GM23248 (cell line): ENCODE measurements around the gene MRAS. TPM values are rescaled to one million over a fixed set of nuclear protein-coding genes. Genes with fewer than 3 reads are reported as not detected.

Experiments
- DNase-seq: peaks from one replicate; pipeline ENCODE4 v3.0.0-alpha.2; 2015
- H2AFZ ChIP-seq: fragments of 200-600 bp; sonication (generic); 2 replicates; pipeline ENCODE4 v1.6.1; 2016; ENCODE audit warnings: antibody characterized with exemption
- H3F3A ChIP-seq: fragments of 200-600 bp; sonication (generic); 2 replicates; pipeline ENCODE4 v1.6.1; 2016; ENCODE audit warnings: mild to moderate bottlenecking, antibody characterized with exemption, mixed run types; ENCODE audit not compliant: insufficient read depth
- H3K27ac ChIP-seq: fragments of 200-600 bp; sonication (generic); 2 replicates; pipeline ENCODE4 v1.5.1; 2016; ENCODE audit warnings: mild to moderate bottlenecking
- H3K27me3 ChIP-seq: fragments of 200-600 bp; sonication (generic); replicated peaks from 2 replicates; pipeline ENCODE4 v1.6.1; 2016; ENCODE audit warnings: mild to moderate bottlenecking; ENCODE audit not compliant: insufficient read depth
- H3K36me3 ChIP-seq: fragments of 200-600 bp; sonication (generic); 2 replicates; pipeline ENCODE4 v1.6.1; 2016; ENCODE audit warnings: low read depth, mild to moderate bottlenecking
- H3K4me1 ChIP-seq: fragments of 200-600 bp; sonication (generic); 2 replicates; pipeline ENCODE4 v1.6.1; 2016; ENCODE audit warnings: mild to moderate bottlenecking; ENCODE audit not compliant: insufficient read depth
- H3K4me2 ChIP-seq: fragments of 200-600 bp; sonication (generic); one replicate; pipeline ENCODE4 v1.6.1; 2016; ENCODE audit warnings: mild to moderate bottlenecking; ENCODE audit not compliant: unreplicated experiment
- H3K4me3 ChIP-seq: fragments of 200-600 bp; sonication (generic); 2 replicates; pipeline ENCODE4 v1.5.1; 2016; ENCODE audit warnings: mild to moderate bottlenecking
- H3K79me2 ChIP-seq: fragments of 200-600 bp; sonication (generic); 2 replicates; pipeline ENCODE4 v1.6.1; 2016; ENCODE audit warnings: mild to moderate bottlenecking; ENCODE audit not compliant: insufficient read depth
- H3K9ac ChIP-seq: fragments of 200-600 bp; sonication (generic); 2 replicates; pipeline ENCODE4 v1.6.1; 2016; ENCODE audit warnings: mild to moderate bottlenecking
- H3K9me2 ChIP-seq: fragments of 200-600 bp; sonication (generic); 2 replicates; pipeline ENCODE4 v1.6.1; 2016; ENCODE audit warnings: mixed run types, mild to moderate bottlenecking, moderate library complexity; ENCODE audit not compliant: insufficient read depth
- H3K9me3 ChIP-seq: fragments of 200-600 bp; sonication (generic); one replicate; pipeline ENCODE4 v1.6.1; 2017; ENCODE audit warnings: low read depth
- H4K20me1 ChIP-seq: fragments of 200-600 bp; sonication (generic); 2 replicates; pipeline ENCODE4 v1.6.0; 2016; ENCODE audit not compliant: insufficient read depth
- EZH2 ChIP-seq: fragments of 200-600 bp; sonication (generic); IDR thresholded peaks from 2 replicates; pipeline ENCODE4 v1.6.1; 2018; ENCODE audit warnings: antibody characterized with exemption, mild to moderate bottlenecking; ENCODE audit not compliant: insufficient read depth, poor library complexity, severe bottlenecking
- EZH2phosphoT487 ChIP-seq: fragments of 200-600 bp; sonication (generic); IDR thresholded peaks from 2 replicates; pipeline ENCODE4 v1.6.1; 2018; ENCODE audit warnings: antibody characterized with exemption, moderate library complexity, mild to moderate bottlenecking, low read depth; ENCODE audit not compliant: insufficient read depth
- WGBS, 2 experiments: methylation state at CpG; one replicate each; pipeline ENCODE4 v1.1.6; 2015 to 2017; ENCODE audit warnings: low lambda C conversion rate in 2 of 2, low coverage in 1 of 2; ENCODE audit errors: missing lambda C conversion rate in 2 of 2; 5-methylcytosine and 5-hydroxymethylcytosine counted together
- in situ Hi-C: fragments of 300-500 bp; cut with MboI; formaldehyde crosslinking; loops from 2 replicates; pipeline ENCODE4 v1.15.0; 2020
- polyA plus RNA-seq: library from polyadenylated mRNA; unstranded; fragments of >200 nt; fragmentation: Nextera tagmentation; extraction: Ambion mirVana; gene quantifications from 2 replicates; pipeline ENCODE4 v1.2.1, GENCODE V29; 2016
- total RNA-seq: library from RNA; depleted of rRNA; stranded (reverse); fragments of >200 nt; shearing (Covaris generic); gene quantifications from 2 replicates; pipeline ENCODE4 v1.2.3, GENCODE V29; 2014

MRAS gene
- total and polyA plus RNA-seq, 2 experiments from 2014 or later = 54.9 to 65.1 TPM

GRCh38 chr3:138383715-138384465 is 35.5 kb downstream of the MRAS start:
- peaks cover 88% of the 10 kb centered on the region for H3K79me2 ChIP-seq

GRCh38 chr3:138384531-138384930 is 36.2 kb downstream of the MRAS start:
- H3K36me3 ChIP-seq = no peaks in the 10 kb centered on the region
- no peak overlapping the region for H3K27ac ChIP-seq
- DNase-seq = no peak
- TF ChIP-seq EZH2phosphoT487 (no peak), EZH2 (no peak)
- H3K4me2 ChIP-seq = no peak overlapping the region
- in situ Hi-C loops = no loop called here
- H3K9me3 ChIP-seq = no peaks in the 10 kb centered on the region
- 80 to 85% methylated on average over 3 of the region's 3 CpGs for WGBS, 2 experiments
- H3F3A ChIP-seq = peaks cover 17% of the 10 kb centered on the region
- no peak overlapping the region for H2AFZ ChIP-seq
- no peak overlapping the region for H3K4me3 ChIP-seq
- H3K27me3 ChIP-seq = no peaks in the 10 kb centered on the region
- H3K9me2 ChIP-seq = no peaks in the 10 kb centered on the region
- H3K9ac ChIP-seq = no peak overlapping the region
- peaks cover 88% of the 10 kb centered on the region for H3K79me2 ChIP-seq
- peaks cover 25% of the 10 kb centered on the region for H3K4me1 ChIP-seq
- no peaks in the 10 kb centered on the region for H4K20me1 ChIP-seq

More at GRCh38 chr3:138383715-138384465, 35.5 kb downstream of the MRAS start:
- no peaks in the 10 kb centered on the region for H3K36me3 ChIP-seq
- no peaks in the 10 kb centered on the region for H4K20me1 ChIP-seq
- no peaks in the 10 kb centered on the region for H3K9me2 ChIP-seq
- WGBS, 2 experiments = 96 to 97% methylated on average over 10 of the region's 10 CpGs
- H3K9me3 ChIP-seq = no peaks in the 10 kb centered on the region
- DNase-seq = no peak
- no peak overlapping the region for H3K9ac ChIP-seq
- in situ Hi-C loops = no loop called here
- H3F3A ChIP-seq = peaks cover 12% of the 10 kb centered on the region
- H2AFZ ChIP-seq = no peak overlapping the region
- H3K27me3 ChIP-seq = no peaks in the 10 kb centered on the region
- TF ChIP-seq EZH2 = no peak
- TF ChIP-seq EZH2phosphoT487 = no peak
- no peak overlapping the region for H3K4me2 ChIP-seq
- H3K4me3 ChIP-seq = no peak overlapping the region
- peaks cover 18% of the 10 kb centered on the region for H3K4me1 ChIP-seq
- H3K27ac ChIP-seq = no peak overlapping the region

DNA sequence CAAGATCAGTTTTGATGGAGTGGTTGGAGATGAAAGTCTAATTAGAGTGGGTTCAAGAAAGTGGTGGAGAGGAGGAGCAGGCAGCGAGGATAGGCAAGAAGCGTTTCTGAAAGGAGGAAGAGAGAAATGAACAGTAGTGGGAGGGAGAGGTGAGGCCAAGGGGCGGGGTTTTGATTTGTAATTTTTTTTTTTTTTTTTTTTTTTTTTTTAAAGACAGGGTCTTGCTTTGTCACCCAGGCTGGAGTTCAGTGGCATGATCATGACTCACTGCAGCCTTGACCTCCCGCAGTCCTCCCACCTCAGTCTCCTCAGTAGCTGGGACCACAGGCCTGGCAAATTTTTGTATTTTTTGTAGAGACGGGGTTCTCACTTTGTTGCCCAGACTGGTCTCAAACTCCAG is 36.6 kb downstream of the MRAS start:
- Histone ChIP-seq H3K9me2 (no peaks in the 10 kb centered on the region), H3K4me1 (peaks cover 29% of the 10 kb centered on the region), H3K79me2 (peaks cover 86% of the 10 kb centered on the region), H3K9ac (no peak overlapping the region), H2AFZ (no peak overlapping the region), H3K36me3 (no peaks in the 10 kb centered on the region), H3K4me3 (no peak overlapping the region), H3K27ac (no peak overlapping the region), H3K27me3 (no peaks in the 10 kb centered on the region), H3K9me3 (no peaks in the 10 kb centered on the region), H3K4me2 (no peak overlapping the region), H3F3A (peaks cover 21% of the 10 kb centered on the region), H4K20me1 (no peaks in the 10 kb centered on the region)
- in situ Hi-C loops = no loop called here
- no peak for DNase-seq
- no peak for TF ChIP-seq EZH2
- no peak for TF ChIP-seq EZH2phosphoT487
- WGBS, 2 experiments = 94 to 99% methylated on average over 4 to 5 of the region's 5 CpGs

DNA sequence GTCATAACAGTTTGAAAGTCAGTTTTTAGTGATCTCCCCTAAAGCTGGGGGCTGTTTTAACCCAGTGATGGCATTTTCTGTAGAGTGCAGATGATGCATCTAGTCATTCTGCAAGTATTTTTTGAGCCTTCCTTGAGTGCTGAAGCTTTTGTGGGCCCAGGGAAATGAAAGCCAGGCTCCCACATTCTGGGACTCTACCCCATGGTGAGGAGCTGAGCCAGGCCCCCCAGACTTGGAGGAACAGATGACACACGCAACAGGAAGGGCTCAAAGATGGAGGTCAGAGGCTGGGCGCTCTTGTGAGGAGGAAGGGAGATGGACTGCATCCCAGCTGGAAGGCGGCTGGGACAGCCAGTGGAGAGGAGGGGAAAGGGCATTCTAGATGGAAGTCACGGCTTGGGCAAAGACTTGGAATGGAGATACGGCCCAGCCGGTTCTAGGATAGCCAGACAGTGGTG is 40.8 kb downstream of the MRAS start:
- no peak for TF ChIP-seq EZH2
- TF ChIP-seq EZH2phosphoT487 = no peak
- Histone ChIP-seq H3K4me3 (no peak overlapping the region), H3F3A (peaks cover 20% of the 10 kb centered on the region), H3K4me1 (peaks cover 25% of the 10 kb centered on the region), H3K27me3 (no peaks in the 10 kb centered on the region), H3K9me3 (no peaks in the 10 kb centered on the region), H3K27ac (peak overlapping the region; percentile 97), H2AFZ (peak overlapping the region; percentile 48; the same call in 1 of the 2 replicates), H4K20me1 (no peaks in the 10 kb centered on the region), H3K9ac (peak overlapping the region; percentile 81), H3K4me2 (peak overlapping the region; percentile 86), H3K9me2 (no peaks in the 10 kb centered on the region), H3K79me2 (peaks cover 87% of the 10 kb centered on the region), H3K36me3 (no peaks in the 10 kb centered on the region)
- 88 to 92% methylated on average over 6 of the region's 6 CpGs for WGBS, 2 experiments
- peak; percentile 26 for DNase-seq
- in situ Hi-C loops = no loop called here
